H1 (cell line): ENCODE results near the gene AGBL1. TPM values are rescaled to one million over a fixed set of nuclear protein-coding genes. Genes with fewer than 3 reads are reported as not detected.

Source experiments
- CTCF ChIA-PET: fragments of 300-600 bp; sonication (Branson Sonifier 250); formaldehyde crosslinking; loops from one replicate; lab custom pipeline; 2021; ENCODE audit not compliant: partially characterized antibody; lab: Charles Lee
- POLR2A ChIA-PET: fragments of 300-600 bp; sonication (Branson Sonifier 250); formaldehyde crosslinking; loops from one replicate; lab custom pipeline; 2021; ENCODE audit warnings: inconsistent platforms; ENCODE audit not compliant: partially characterized antibody; lab: Charles Lee
- DNase-seq, 2 experiments: peaks; one replicate each; pipeline versions ENCODE4 v3.0.0 to v3.0.0-alpha.2; 2010 to 2022; ENCODE audit warnings: low spot score in 2 of 2, low read depth in 1 of 2, mixed read lengths in 1 of 2
- FAIRE-seq: peaks from 2 replicates; lab custom pipeline; 2011; peaks lifted over from hg19 to GRCh38; lab: Jason Lieb, UNC
- H2AFZ ChIP-seq: 2 replicates; pipeline ENCODE4 v1.8.1; 2012; ENCODE audit warnings: low read length, inconsistent platforms
- H2AK5ac ChIP-seq: 2 replicates; pipeline ENCODE4 v1.6.1; 2013; ENCODE audit warnings: low read depth, low read length
- H2BK120ac ChIP-seq: replicated peaks from 2 replicates; pipeline ENCODE3; 2013; ENCODE audit warnings: low read depth, low read length, inconsistent platforms
- H2BK12ac ChIP-seq: 2 replicates; pipeline ENCODE4 v1.6.1; 2013; ENCODE audit warnings: low read depth, low read length
- H2BK15ac ChIP-seq: 2 replicates; pipeline ENCODE4 v1.6.1; 2013; ENCODE audit warnings: low read length
- H2BK20ac ChIP-seq: 2 replicates; pipeline ENCODE4 v1.6.1; 2013; ENCODE audit warnings: low read length
- H2BK5ac ChIP-seq: 2 replicates; pipeline ENCODE4 v1.6.1; 2013; ENCODE audit warnings: low read depth, low read length
- H3K14ac ChIP-seq: 2 replicates; pipeline ENCODE4 v1.6.1; 2013; ENCODE audit warnings: inconsistent platforms; ENCODE audit not compliant: insufficient read length
- H3K18ac ChIP-seq: 2 replicates; pipeline ENCODE4 v1.6.1; 2013; ENCODE audit warnings: low read length; ENCODE audit errors: extremely low read depth
- H3K23ac ChIP-seq: 2 replicates; pipeline ENCODE4 v1.6.1; 2013; ENCODE audit warnings: inconsistent platforms; ENCODE audit not compliant: insufficient read length
- H3K23me2 ChIP-seq: 2 replicates; pipeline ENCODE4 v1.6.1; 2013; ENCODE audit warnings: low read depth, low read length
- H3K27ac ChIP-seq: 2 replicates; pipeline ENCODE4 v1.6.1; 2011; ENCODE audit warnings: low read depth, low read length, inconsistent platforms
- H3K27me3 ChIP-seq, 4 experiments: replicated peaks in 1 of 4; 1 replicate in 1 of 4; 2 replicates in 3 of 4; pipeline versions ENCODE4 v1.6.1 to v1.8.1; 2011 to 2013; ENCODE audit warnings: low read length in 3 of 4, mild to moderate bottlenecking in 3 of 4, inconsistent platforms in 2 of 4, mixed read lengths in 2 of 4, moderate library complexity in 1 of 4; ENCODE audit not compliant: control insufficient read depth in 3 of 4, insufficient read depth in 3 of 4; ENCODE audit errors: extremely low read depth in 1 of 4
- H3K36me3 ChIP-seq, 4 experiments: 2 replicates each; pipeline versions ENCODE4 v1.6.1 to v1.8.1; 2011 to 2013; ENCODE audit warnings: mild to moderate bottlenecking in 4 of 4, low read length in 3 of 4, moderate library complexity in 2 of 4, control low read depth in 1 of 4, inconsistent platforms in 1 of 4; ENCODE audit not compliant: insufficient read depth in 4 of 4, control insufficient read depth in 2 of 4
- H3K4ac ChIP-seq: replicated peaks from 2 replicates; pipeline ENCODE3; 2013; ENCODE audit warnings: low read length, low read depth, mixed read lengths, inconsistent platforms; ENCODE audit not compliant: insufficient read length
- H3K4me1 ChIP-seq, 4 experiments: replicated peaks in 1 of 4; 1 replicate in 1 of 4; 2 replicates in 3 of 4; pipeline versions ENCODE4 v1.6.1 to v1.8.1; 2011 to 2013; ENCODE audit warnings: low read length in 3 of 4, inconsistent platforms in 2 of 4, mixed read lengths in 1 of 4; ENCODE audit not compliant: insufficient read depth in 4 of 4, control insufficient read depth in 3 of 4
- H3K4me2 ChIP-seq, 2 experiments: 2 replicates each; pipeline versions ENCODE4 v1.6.1 to v1.8.1; 2011 to 2013; ENCODE audit warnings: low read depth in 2 of 2, low read length in 2 of 2, control low read depth in 1 of 2, inconsistent platforms in 1 of 2, mild to moderate bottlenecking in 1 of 2; ENCODE audit not compliant: insufficient read depth in 1 of 2
- H3K4me3 ChIP-seq, 4 experiments: fragments of 200-600, 300-600 bp in 1 of 4; sonication (generic), shearing (Covaris generic), sonication (Bioruptor Twin) in 1 of 4; 2 replicates each; pipeline versions ENCODE4 v1.5.1 to v1.8.1; 2011 to 2016; ENCODE audit warnings: low read length in 4 of 4, low read depth in 3 of 4, control low read depth in 2 of 4, inconsistent platforms in 2 of 4, mild to moderate bottlenecking in 2 of 4, mixed read lengths in 1 of 4, moderate library complexity in 1 of 4; ENCODE audit not compliant: insufficient read depth in 2 of 4; ENCODE audit errors: extremely low read depth in 1 of 4
- H3K56ac ChIP-seq: replicated peaks from 2 replicates; pipeline ENCODE3; 2013; ENCODE audit warnings: low read depth, mild to moderate bottlenecking, mixed read lengths, low read length, inconsistent platforms; ENCODE audit not compliant: insufficient read length
- H3K79me1 ChIP-seq: 2 replicates; pipeline ENCODE4 v1.6.1; 2013; ENCODE audit warnings: low read depth, low read length, control low read depth
- H3K79me2 ChIP-seq, 2 experiments: 2 replicates each; pipeline versions ENCODE4 v1.6.1 to v1.8.1; 2012 to 2013; ENCODE audit warnings: low read length in 2 of 2, mild to moderate bottlenecking in 2 of 2, inconsistent platforms in 1 of 2; ENCODE audit not compliant: insufficient read depth in 2 of 2, control insufficient read depth in 1 of 2
- H3K9ac ChIP-seq, 4 experiments: replicated peaks in 1 of 4; 1 replicate in 1 of 4; 2 replicates in 3 of 4; pipeline versions ENCODE4 v1.6.1 to v1.8.1; 2011 to 2013; ENCODE audit warnings: low read depth in 3 of 4, low read length in 3 of 4, control low read depth in 2 of 4, mild to moderate bottlenecking in 2 of 4, moderate library complexity in 2 of 4, inconsistent platforms in 1 of 4; ENCODE audit errors: extremely low read depth in 1 of 4
- H3K9me3 ChIP-seq, 2 experiments: 2 replicates each; pipeline versions ENCODE4 v1.6.1 to v1.8.1; 2012 to 2013; ENCODE audit warnings: mild to moderate bottlenecking in 2 of 2, moderate library complexity in 2 of 2, control low read depth in 1 of 2, inconsistent platforms in 1 of 2, low read depth in 1 of 2, low read length in 1 of 2, mixed read lengths in 1 of 2; ENCODE audit not compliant: insufficient read depth in 2 of 2
- H4K20me1 ChIP-seq, 2 experiments: replicated peaks in 1 of 2; 2 replicates each; pipeline versions ENCODE3 to v1.8.1; 2011 to 2013; ENCODE audit warnings: inconsistent platforms in 2 of 2, low read length in 2 of 2, mild to moderate bottlenecking in 1 of 2; ENCODE audit not compliant: insufficient read depth in 2 of 2, control insufficient read depth in 1 of 2
- H4K5ac ChIP-seq: 2 replicates; pipeline ENCODE4 v1.6.1; 2013; ENCODE audit warnings: low read length, low read depth, mixed read lengths, inconsistent platforms; ENCODE audit not compliant: insufficient read length
- H4K8ac ChIP-seq: 2 replicates; pipeline ENCODE4 v1.8.0; 2013; ENCODE audit warnings: mild to moderate bottlenecking, moderate library complexity, low read length, inconsistent platforms; ENCODE audit not compliant: insufficient read depth; ENCODE audit errors: extremely low read depth
- H4K91ac ChIP-seq: replicated peaks from 2 replicates; pipeline ENCODE3; 2013; ENCODE audit warnings: low read length, mixed read lengths, inconsistent platforms; ENCODE audit not compliant: insufficient read length
- BCL11A ChIP-seq, 2 experiments: IDR thresholded peaks; one replicate each; pipeline ENCODE4 v1.6.1; 2011; ENCODE audit warnings: low read depth in 2 of 2, low read length in 2 of 2, mild to moderate bottlenecking in 2 of 2
- CBX8 ChIP-seq: fragments of 300-800, 300-1000 bp; sonication (generic); IDR thresholded peaks from 2 replicates; pipeline ENCODE4 v1.7.1; 2016; ENCODE audit warnings: low read depth, low read length, borderline replicate concordance
- GTF2F1 ChIP-seq: IDR thresholded peaks from 2 replicates; pipeline ENCODE4 v1.6.1; 2012; ENCODE audit warnings: low read depth, low read length, improper control_type of control experiment, borderline replicate concordance
- RFX5 ChIP-seq: IDR thresholded peaks from 2 replicates; pipeline ENCODE4 v1.6.1; 2011; ENCODE audit warnings: low read depth, low read length, improper control_type of control experiment, borderline replicate concordance
- SAP30 ChIP-seq: fragments of 300-600 bp; sonication (generic); IDR thresholded peaks from 2 replicates; pipeline ENCODE4 v1.7.1; 2012; ENCODE audit warnings: low read length, moderate library complexity, mild to moderate bottlenecking, inconsistent platforms; ENCODE audit not compliant: insufficient read depth, insufficient replicate concordance
- TCF12 ChIP-seq: IDR thresholded peaks from 2 replicates; pipeline ENCODE4 v1.6.1; 2011; ENCODE audit warnings: low read depth, mild to moderate bottlenecking, low read length
- WGBS, 2 experiments: shearing (Covaris generic) in 1 of 2; methylation state at CpG; one replicate each; pipeline versions ENCODE4 v1.1.6 to v1.1.7; 2013 to 2015; ENCODE audit warnings: low lambda C conversion rate in 2 of 2, mixed read lengths in 2 of 2, inconsistent platforms in 1 of 2, low coverage in 1 of 2, missing lambda C conversion rate in 1 of 2; ENCODE audit not compliant: insufficient replicate concordance in 2 of 2, insufficient coverage in 1 of 2, insufficient read length in 1 of 2; ENCODE audit errors: extremely low coverage in 1 of 2, missing lambda C conversion rate in 1 of 2; 5-methylcytosine and 5-hydroxymethylcytosine counted together
- polyA plus RNA-seq, 7 experiments: library from polyadenylated mRNA; depleted of rRNA in 3 of 7; stranded (reverse) in 5 of 7; unstranded in 2 of 7; fragments of >200 nt in 5 of 7; fragments of 200-250 nt in 2 of 7; gene quantifications; 1 replicate in 5 of 7; 2 replicates in 1 of 7; 4 replicates in 1 of 7; pipeline versions ENCODE4 v1.2.1 to v1.2.3, GENCODE V29; 2011 to 2013; ENCODE audit warnings: missing spikeins in 2 of 7, mixed read lengths in 2 of 7
- total RNA-seq: library from RNA; stranded (reverse); fragmentation: NEBNext Ultra II Directional; extraction: Animal tissue kit (Norgen Biotek cat#: 25700); gene quantifications from 2 replicates; pipeline ENCODE4 v1.2.1, GENCODE V29; 2021

AGBL1 gene
- total and polyA plus RNA-seq, 2 of the 8 experiments (the other 6 are each of a cell fraction or from before 2014, with no cell fraction given), result not detected

DNA sequence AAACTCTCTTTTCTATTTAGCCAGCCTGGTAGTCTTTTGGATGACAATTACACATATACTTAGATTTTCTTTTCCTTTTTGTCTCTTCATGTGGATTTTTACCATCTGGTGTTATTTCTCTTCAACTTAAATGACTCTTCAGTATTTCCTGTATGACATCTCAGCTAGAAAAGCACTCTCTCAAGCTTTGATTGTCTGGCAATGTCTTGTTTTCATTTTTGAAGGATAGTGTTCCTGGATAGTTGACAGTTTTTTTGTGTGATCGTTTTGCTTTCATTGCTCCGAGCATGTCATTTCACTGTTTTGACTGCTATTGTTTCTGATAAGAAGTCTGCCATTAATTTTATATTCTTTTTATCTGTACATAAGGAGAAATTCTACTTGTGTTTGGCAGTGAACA, 766.4 kb downstream of the AGBL1 start:
- 88% methylated on average over 2 of the region's 2 CpGs; no CpG with 5 or more reads in 1 of the 2 experiments for WGBS, 2 experiments
- POLR2A ChIA-PET, result no interaction called here
- TF ChIP-seq GTF2F1, result no peak
- TF ChIP-seq TCF12, result no peak
- TF ChIP-seq BCL11A (IDR thresholded peaks at IDR 0.05; ENCODE audit: low read depth in 2 of 2, low read length in 2 of 2), result no peak
- no peak for TF ChIP-seq RFX5
- no peak for TF ChIP-seq CBX8
- TF ChIP-seq SAP30, result no peak

More for the DNA sequence above, 766.4 kb downstream of the AGBL1 start:
- no peaks in the 10 kb centered on the region for H3K4me1 ChIP-seq
- no peaks in the 10 kb centered on the region for H4K20me1 ChIP-seq
- CTCF ChIA-PET, result interaction anchor here (0.7 kb wide), 1 partner anchor 104 kb away, joined by 3 read pairs; no protein-coding TSS in a partner anchor
- peaks cover 0 to 1% (median 0%) of the 10 kb centered on the region in 4 experiments; a peak in 1 of 7 replicates for H3K27me3 ChIP-seq
- no peak overlapping the region for H4K91ac ChIP-seq
- no peak overlapping the region for H2AK5ac ChIP-seq
- H2BK20ac ChIP-seq, result no peak overlapping the region
- DNase-seq (no peak), FAIRE-seq (no peak)
- H2BK15ac ChIP-seq, result no peak overlapping the region
- no peak overlapping the region for H4K8ac ChIP-seq
- H3K79me2 ChIP-seq, result no peaks in the 10 kb centered on the region
- no peaks in the 10 kb centered on the region for H3K79me1 ChIP-seq
- no peak overlapping the region for H3K56ac ChIP-seq
- H3K14ac ChIP-seq, result no peak overlapping the region
- no peak overlapping the region for H3K4ac ChIP-seq
- H3K23me2 ChIP-seq, result no peaks in the 10 kb centered on the region
- no peak overlapping the region for H3K9ac ChIP-seq
- H3K23ac ChIP-seq, result no peak overlapping the region
- H3K4me3 ChIP-seq, result no peak overlapping the region
- no peak overlapping the region for H3K27ac ChIP-seq
- H3K4me2 ChIP-seq, result no peak overlapping the region
- no peak overlapping the region for H3K18ac ChIP-seq
- no peak overlapping the region for H2BK120ac ChIP-seq
- no peak overlapping the region for H2BK5ac ChIP-seq
- H4K5ac ChIP-seq, result no peak overlapping the region
- H3K36me3 ChIP-seq, result no peaks in the 10 kb centered on the region
- no peak overlapping the region for H2BK12ac ChIP-seq
- no peak overlapping the region; the same call in 1 of the 2 replicates for H2AFZ ChIP-seq
- no peaks in the 10 kb centered on the region for H3K9me3 ChIP-seq
